Spleen (tissue), 11 donors: Measurements from ENCODE around the gene OR10G3. TPM values are rescaled to one million over a fixed set of nuclear protein-coding genes. Genes with fewer than 3 reads are reported as not detected.

Experiments used
- DNase-seq: peaks from one replicate; pipeline ENCODE4 v3.0.0-alpha.2; 2020
- H3K27ac ChIP-seq, 8 donors: fragments of 200-600 bp; sonication (generic) in 7 of 8; 1 replicate in 4 of 8; 2 replicates in 4 of 8; pipeline versions ENCODE4 v1.5.0 to v1.8.0; 2016 to 2021; ENCODE audit warnings: inconsistent platforms in 4 of 8, mild to moderate bottlenecking in 4 of 8, moderate library complexity in 1 of 8
- H3K27me3 ChIP-seq, 7 donors: fragments of 200-600 bp; sonication (generic) in 6 of 7; replicated peaks in 1 of 7; 1 replicate in 4 of 7; 2 replicates in 3 of 7; pipeline versions ENCODE4 v1.5.0 to v1.8.0; 2016 to 2021; ENCODE audit warnings: inconsistent platforms in 3 of 7, mild to moderate bottlenecking in 1 of 7
- H3K36me3 ChIP-seq, 6 donors: fragments of 200-600 bp; sonication (generic) in 5 of 6; 1 replicate in 4 of 6; 2 replicates in 2 of 6; pipeline versions ENCODE4 v1.5.0 to v1.8.0; 2016 to 2021; ENCODE audit warnings: inconsistent platforms in 2 of 6
- H3K4me1 ChIP-seq, 6 donors: fragments of 200-600 bp; sonication (generic) in 5 of 6; 1 replicate in 3 of 6; 2 replicates in 3 of 6; pipeline versions ENCODE4 v1.5.0 to v1.8.0; 2016 to 2021; ENCODE audit warnings: inconsistent platforms in 3 of 6
- H3K4me3 ChIP-seq, 8 donors: fragments of 200-600 bp; sonication (generic) in 7 of 8; 1 replicate in 4 of 8; 2 replicates in 4 of 8; pipeline versions ENCODE4 v1.5.0 to v1.8.0; 2016 to 2021; ENCODE audit warnings: inconsistent platforms in 4 of 8, mild to moderate bottlenecking in 4 of 8, moderate library complexity in 2 of 8
- H3K9me3 ChIP-seq, 8 donors: fragments of 200-600 bp; sonication (generic) in 7 of 8; 1 replicate in 4 of 8; 2 replicates in 4 of 8; pipeline versions ENCODE4 v1.5.0 to v1.8.0; 2016 to 2021; ENCODE audit warnings: inconsistent platforms in 4 of 8
- CTCF ChIP-seq, 11 experiments: fragments of 200-600 bp in 7 of 11; fragments of 450-650 bp in 4 of 11; sonication (generic) in 4 of 11; IDR thresholded peaks in 8 of 11; conservative IDR thresholded peaks in 3 of 11; 1 replicate in 7 of 11; 2 replicates in 4 of 11; pipeline versions ENCODE4 v1.4.0 to v1.8.0; 2016 to 2021; ENCODE audit warnings: antibody characterized with exemption in 11 of 11, inconsistent platforms in 4 of 11, mild to moderate bottlenecking in 1 of 11
- POLR2A ChIP-seq, 3 donors: fragments of 450-650 bp; IDR thresholded peaks; one replicate each; pipeline ENCODE4 v1.5.1; 2017; ENCODE audit warnings: antibody characterized with exemption in 3 of 3, mild to moderate bottlenecking in 1 of 3
- POLR2AphosphoS5 ChIP-seq, 3 donors: sonication (generic); formaldehyde crosslinking; IDR thresholded peaks; one replicate each; pipeline ENCODE4 v1.5.1; 2017; ENCODE audit warnings: antibody characterized with exemption in 3 of 3
- WGBS, 5 donors: extraction: QIAGEN DNeasy Blood & Tissue Kit in 3 of 5; methylation state at CpG; one replicate each; pipeline versions ENCODE4 v1.1.5 to v1.1.7; 2013 to 2018; 5-methylcytosine and 5-hydroxymethylcytosine counted together
- intact Hi-C: fragments of 100-400 bp; cut with DNase I; formaldehyde crosslinking; loops from one replicate; pipeline ENCODE4 v1.15.0; 2023; ENCODE audit warnings: low total_unique reads
- polyA plus RNA-seq, 3 donors: library from polyadenylated mRNA; stranded (reverse); fragments of 200-250 nt; gene quantifications; one replicate each; pipeline ENCODE4 v1.2.1, GENCODE V29; 2013
- total RNA-seq, 7 donors: library from RNA; depleted of rRNA in 3 of 7; stranded (reverse); fragments of >200 nt in 3 of 7; fragmentation: NEBNext Ultra II Directional in 4 of 7; extraction: Animal tissue kit (Norgen Biotek cat#: 25700) in 4 of 7; gene quantifications; one replicate each; pipeline versions ENCODE4 v1.1.0 to v1.2.1, GENCODE V29; 2016 to 2021
- donor health status: healthy with polysubstance abuse.
- donor health status: DM: no; HTN: no; CAD: no; lungs with moderate emphysema.
- donor health status: DM: no; HTN: no; CAD: no.
- donor health status: Bipolar disorder and iron deficiency.
- donor health status: healthy.
- donor health status: DM: no; HTN: no; CAD: no.
- donor health status: DM: yes; HTN: yes; CAD: no.

OR10G3 gene
- total and polyA plus RNA-seq, 10 donors, result 0.06 TPM; not detected in 9

GRCh38 chr14:21526672-21527317 is 53.1 kb downstream of the OR10G3 start:
- peak overlapping the region; percentile 42 to 81 (median 52) for H3K4me3 ChIP-seq
- H3K27ac ChIP-seq, result peak overlapping the region in 4 of 8 donors; percentile 48 to 56 (median 52)
- peaks cover 3 to 37% (median 13%) of the 10 kb centered on the region in 6 donors for H3K4me1 ChIP-seq
- 15 to 21% (median 18%) methylated on average over 13 of the region's 13 CpGs for WGBS, 5 donors
- DNase-seq, result no peak
- peaks cover 0 to 9% (median 0%) of the 10 kb centered on the region in 7 donors for H3K27me3 ChIP-seq
- no peaks in the 10 kb centered on the region for H3K9me3 ChIP-seq
- intact Hi-C loops, result no loop called here
- H3K36me3 ChIP-seq, result no peaks in the 10 kb centered on the region
- no peak for TF ChIP-seq POLR2AphosphoS5 (IDR thresholded peaks at IDR 0.05)
- no peak for TF ChIP-seq CTCF (IDR thresholded peaks at IDR 0.05 in 8 of 11, conservative IDR thresholded peaks at IDR 0.05 in 3 of 11)
- no peak for TF ChIP-seq POLR2A (IDR thresholded peaks at IDR 0.05)

GRCh38 chr14:21525962-21526671 is 53.8 kb downstream of the OR10G3 start, which contains the start of gene SALL2:
TSS of gene SALL2 (minus strand) at chr14:21526346. CDS start at chr14:21526127, 219 bp downstream.
- TF ChIP-seq POLR2AphosphoS5 (IDR thresholded peaks at IDR 0.05), result peak; percentile 26 to 60 (median 59)
- no peak for TF ChIP-seq CTCF (IDR thresholded peaks at IDR 0.05 in 8 of 11, conservative IDR thresholded peaks at IDR 0.05 in 3 of 11)
- 1% methylated on average over 36 to 43 of the region's 43 CpGs for WGBS, 5 donors
- H3K4me3 ChIP-seq, result peak within 1 kb of the TSS; percentile 42 to 81 (median 52)
- DNase-seq, result peak; percentile 84
- H3K27me3 ChIP-seq, result peaks cover 0 to 9% (median 0%) of the 10 kb centered on the region in 7 donors
- no peaks in the 10 kb centered on the region for H3K9me3 ChIP-seq
- no peaks in the 10 kb centered on the region for H3K36me3 ChIP-seq
- intact Hi-C loops, result no loop called here
- peak within 1 kb of the TSS in 4 of 8 donors; percentile 48 to 56 (median 52) for H3K27ac ChIP-seq
- H3K4me1 ChIP-seq, result peaks cover 3 to 37% (median 13%) of the 10 kb centered on the region in 6 donors

GRCh38 chr14:21525571-21525961 is 54.3 kb downstream of the OR10G3 start:
- peak overlapping the region; percentile 42 to 81 (median 52) for H3K4me3 ChIP-seq
- TF ChIP-seq POLR2A (IDR thresholded peaks at IDR 0.05) (no peak), POLR2AphosphoS5 (IDR thresholded peaks at IDR 0.05) (no peak), CTCF (IDR thresholded peaks at IDR 0.05 in 8 of 11, conservative IDR thresholded peaks at IDR 0.05 in 3 of 11) (no peak)

More at GRCh38 chr14:21525571-21525961, 54.3 kb downstream of the OR10G3 start:
- Histone ChIP-seq H3K27ac (peak overlapping the region in 4 of 8 donors; percentile 48 to 56 (median 52)), H3K9me3 (no peaks in the 10 kb centered on the region), H3K36me3 (no peaks in the 10 kb centered on the region), H3K4me1 (peaks cover 3 to 37% (median 13%) of the 10 kb centered on the region in 6 donors), H3K27me3 (peaks cover 0 to 9% (median 0%) of the 10 kb centered on the region in 7 donors)
- intact Hi-C loops, result no loop called here
- 52 to 78% (median 54%) methylated on average over 8 to 11 of the region's 12 CpGs for WGBS, 5 donors
- DNase-seq, result no peak
